ENCODE measurements around the gene CBX2. TPM values are rescaled to one million over a fixed set of nuclear protein-coding genes. Genes with fewer than 3 reads are reported as not detected.

Gene CBX2
- polyA plus RNA-seq, 1 of the 3 experiments (the other 2 are of a cell fraction) = 22.4 TPM

- TF ChIP-seq EZH2phosphoT487 (IDR thresholded peaks at IDR 0.05; ENCODE audit: borderline replicate concordance, low read depth) (no peak), IRF3 (IDR thresholded peaks at IDR 0.05; ENCODE audit: low read depth, low read length) (no peak), RFX5 (IDR thresholded peaks at IDR 0.05; ENCODE audit: low read length) (no peak)
- TF ChIP-seq, protein P1, sequence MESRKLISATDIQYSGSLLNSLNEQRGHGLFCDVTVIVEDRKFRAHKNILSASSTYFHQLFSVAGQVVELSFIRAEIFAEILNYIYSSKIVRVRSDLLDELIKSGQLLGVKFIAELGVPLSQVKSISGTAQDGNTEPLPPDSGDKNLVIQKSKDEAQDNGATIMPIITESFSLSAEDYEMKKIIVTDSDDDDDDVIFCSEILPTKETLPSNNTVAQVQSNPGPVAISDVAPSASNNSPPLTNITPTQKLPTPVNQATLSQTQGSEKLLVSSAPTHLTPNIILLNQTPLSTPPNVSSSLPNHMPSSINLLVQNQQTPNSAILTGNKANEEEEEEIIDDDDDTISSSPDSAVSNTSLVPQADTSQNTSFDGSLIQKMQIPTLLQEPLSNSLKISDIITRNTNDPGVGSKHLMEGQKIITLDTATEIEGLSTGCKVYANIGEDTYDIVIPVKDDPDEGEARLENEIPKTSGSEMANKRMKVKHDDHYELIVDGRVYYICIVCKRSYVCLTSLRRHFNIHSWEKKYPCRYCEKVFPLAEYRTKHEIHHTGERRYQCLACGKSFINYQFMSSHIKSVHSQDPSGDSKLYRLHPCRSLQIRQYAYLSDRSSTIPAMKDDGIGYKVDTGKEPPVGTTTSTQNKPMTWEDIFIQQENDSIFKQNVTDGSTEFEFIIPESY (IDR thresholded peaks at IDR 0.05; ENCODE audit: borderline replicate concordance, low read depth) = no peak
Measured at GRCh38 chr17:79826204-79826680, 48.3 kb downstream of the CBX2 start (continued).

DNA sequence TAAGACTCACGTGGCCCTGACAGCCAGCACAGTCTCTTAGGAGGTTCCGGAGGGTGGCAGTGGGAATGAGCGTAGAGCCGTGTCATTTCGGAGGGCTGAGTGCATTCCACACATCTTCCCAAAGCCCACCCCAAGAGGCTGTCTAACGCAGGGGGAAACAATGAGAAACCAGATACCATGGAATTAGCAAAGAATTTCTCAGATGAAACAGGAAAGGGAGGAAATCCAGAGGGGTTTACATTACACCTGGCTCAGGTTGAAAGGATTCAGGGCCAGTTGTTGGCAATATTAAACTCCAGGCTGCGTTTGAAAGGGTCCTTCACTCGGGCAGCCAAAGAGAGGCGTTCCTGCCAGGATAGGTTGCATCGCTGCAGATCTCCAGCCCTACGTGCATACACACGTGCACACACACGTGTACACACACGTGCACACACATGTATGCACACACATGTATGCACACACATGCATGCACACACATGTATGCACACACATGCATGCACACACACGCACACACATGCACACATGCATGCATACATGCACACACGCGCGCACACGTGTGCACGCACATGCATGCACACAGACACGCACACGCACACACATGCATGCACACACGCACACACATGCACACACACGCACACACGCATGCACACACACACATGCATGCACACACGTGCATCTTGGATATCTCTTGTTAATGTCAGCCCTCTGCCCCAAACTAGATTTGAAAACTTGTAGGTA is 49.1 kb downstream of the CBX2 start:
- no peaks in the 10 kb centered on the region for H3K9me2 ChIP-seq
- TF ChIP-seq GABPA (IDR thresholded peaks at IDR 0.05; ENCODE audit: low read depth) = no peak
- TF ChIP-seq, protein P2, sequence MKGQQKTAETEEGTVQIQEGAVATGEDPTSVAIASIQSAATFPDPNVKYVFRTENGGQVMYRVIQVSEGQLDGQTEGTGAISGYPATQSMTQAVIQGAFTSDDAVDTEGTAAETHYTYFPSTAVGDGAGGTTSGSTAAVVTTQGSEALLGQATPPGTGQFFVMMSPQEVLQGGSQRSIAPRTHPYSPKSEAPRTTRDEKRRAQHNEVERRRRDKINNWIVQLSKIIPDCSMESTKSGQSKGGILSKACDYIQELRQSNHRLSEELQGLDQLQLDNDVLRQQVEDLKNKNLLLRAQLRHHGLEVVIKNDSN (IDR thresholded peaks at IDR 0.05; ENCODE audit: borderline replicate concordance, low read depth) = no peak
- no peaks in the 10 kb centered on the region for H3K9me3 ChIP-seq
- H4K20me1 ChIP-seq (ENCODE audit: insufficient read depth) = no peaks in the 10 kb centered on the region
- H3K4me3 ChIP-seq (ENCODE audit: low read depth in 2 of 2, low read length in 1 of 2) = no peak overlapping the region
- CTCF ChIA-PET = interaction anchor here (1.0 to 7.1 kb wide), 7 partner anchors 7 to 80 kb away, joined by 3 to 65 read pairs (median 4); partner anchors contain the start of gene CBX4
- H3K79me2 ChIP-seq (ENCODE audit: insufficient read depth) = no peaks in the 10 kb centered on the region
- no peak overlapping the region for H3K4me2 ChIP-seq
- H3K36me3 ChIP-seq (replicated peaks in 1 of 2; ENCODE audit: control insufficient read depth in 1 of 2, insufficient read depth in 2 of 2, low read length in 1 of 2) = no peaks in the 10 kb centered on the region
- no peak overlapping the region for H3K9ac ChIP-seq
- H3F3A ChIP-seq (replicated peaks; ENCODE audit: insufficient read depth) = peaks cover 7% of the 10 kb centered on the region
- peaks cover 0 to 27% of the 10 kb centered on the region in 2 experiments; a peak in 2 of 4 replicates for H3K4me1 ChIP-seq (ENCODE audit: control insufficient read depth in 1 of 2, insufficient read depth in 2 of 2, low read depth in 1 of 2, low read length in 1 of 2)
- POLR2A ChIA-PET = no interaction called here
- no peaks in the 10 kb centered on the region for H3K27me3 ChIP-seq (ENCODE audit: insufficient read depth)
- DNase-seq = no peak
- H2AFZ ChIP-seq (ENCODE audit: low read depth) = no peak overlapping the region
- H3K27ac ChIP-seq (ENCODE audit: low read depth in 2 of 2, low read length in 1 of 2) = no peak overlapping the region
- 78% methylated on average over 26 of the region's 26 CpGs for WGBS (ENCODE audit: low lambda C conversion rate)

- H3K36me3 ChIP-seq (replicated peaks in 1 of 2; ENCODE audit: control insufficient read depth in 1 of 2, insufficient read depth in 2 of 2, low read length in 1 of 2) = peaks cover 5 to 12% of the 10 kb centered on the region in 2 experiments
- WGBS (ENCODE audit: low lambda C conversion rate) = 83% methylated on average over 2 of the region's 2 CpGs
- no peaks in the 10 kb centered on the region for H3K27me3 ChIP-seq (ENCODE audit: insufficient read depth)
- H3F3A ChIP-seq (replicated peaks; ENCODE audit: insufficient read depth) = peaks cover 7% of the 10 kb centered on the region
- no peak overlapping the region for H3K4me3 ChIP-seq (ENCODE audit: low read depth in 2 of 2, low read length in 1 of 2)
- no peak overlapping the region for H3K27ac ChIP-seq (ENCODE audit: low read depth in 2 of 2, low read length in 1 of 2)
- peaks cover 0 to 34% of the 10 kb centered on the region in 2 experiments; a peak in 2 of 4 replicates for H3K4me1 ChIP-seq (ENCODE audit: control insufficient read depth in 1 of 2, insufficient read depth in 2 of 2, low read depth in 1 of 2, low read length in 1 of 2)
- H3K9me3 ChIP-seq = no peaks in the 10 kb centered on the region
- H3K9ac ChIP-seq = no peak overlapping the region
- ChIA-PET CTCF (interaction anchor here (1.6 to 7.1 kb wide), 5 partner anchors 8 to 253 kb away, joined by 4 to 65 read pairs (median 10); partner anchors contain the start of gene CBX4), POLR2A (interaction anchor here (0.7 to 1.8 kb wide), 2 partner anchors 10 to 16 kb away, joined by 3 to 7 read pairs; no protein-coding TSS in a partner anchor)
- DNase-seq = no peak
- H3K9me2 ChIP-seq = no peaks in the 10 kb centered on the region
- TF ChIP-seq SIN3A (IDR thresholded peaks at IDR 0.05; ENCODE audit: borderline replicate concordance, low read depth, low read length) (no peak), POLR2AphosphoS5 (IDR thresholded peaks at IDR 0.05; ENCODE audit: low read depth, low read length) (no peak), YY1 (IDR thresholded peaks at IDR 0.05; ENCODE audit: low read depth) (no peak), TCF12 (IDR thresholded peaks at IDR 0.05) (no peak), MAX (IDR thresholded peaks at IDR 0.05; ENCODE audit: low read depth) (no peak), GATA2 (CRISPR knock-in tag; IDR thresholded peaks at IDR 0.05) (no peak), TAF1 (IDR thresholded peaks at IDR 0.05; ENCODE audit: borderline replicate concordance, low read depth, low read length) (no peak), EZH2phosphoT487 (IDR thresholded peaks at IDR 0.05; ENCODE audit: borderline replicate concordance, low read depth) (no peak), RCOR1 (IDR thresholded peaks at IDR 0.05; ENCODE audit: low read length) (no peak), RXRA (IDR thresholded peaks at IDR 0.05; ENCODE audit: borderline replicate concordance, low read depth) (no peak)
- TF ChIP-seq, protein P3, sequence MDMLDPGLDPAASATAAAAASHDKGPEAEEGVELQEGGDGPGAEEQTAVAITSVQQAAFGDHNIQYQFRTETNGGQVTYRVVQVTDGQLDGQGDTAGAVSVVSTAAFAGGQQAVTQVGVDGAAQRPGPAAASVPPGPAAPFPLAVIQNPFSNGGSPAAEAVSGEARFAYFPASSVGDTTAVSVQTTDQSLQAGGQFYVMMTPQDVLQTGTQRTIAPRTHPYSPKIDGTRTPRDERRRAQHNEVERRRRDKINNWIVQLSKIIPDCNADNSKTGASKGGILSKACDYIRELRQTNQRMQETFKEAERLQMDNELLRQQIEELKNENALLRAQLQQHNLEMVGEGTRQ (IDR thresholded peaks at IDR 0.05; ENCODE audit: borderline replicate concordance, low read depth, low read length) = no peak
- TF ChIP-seq, protein P4, sequence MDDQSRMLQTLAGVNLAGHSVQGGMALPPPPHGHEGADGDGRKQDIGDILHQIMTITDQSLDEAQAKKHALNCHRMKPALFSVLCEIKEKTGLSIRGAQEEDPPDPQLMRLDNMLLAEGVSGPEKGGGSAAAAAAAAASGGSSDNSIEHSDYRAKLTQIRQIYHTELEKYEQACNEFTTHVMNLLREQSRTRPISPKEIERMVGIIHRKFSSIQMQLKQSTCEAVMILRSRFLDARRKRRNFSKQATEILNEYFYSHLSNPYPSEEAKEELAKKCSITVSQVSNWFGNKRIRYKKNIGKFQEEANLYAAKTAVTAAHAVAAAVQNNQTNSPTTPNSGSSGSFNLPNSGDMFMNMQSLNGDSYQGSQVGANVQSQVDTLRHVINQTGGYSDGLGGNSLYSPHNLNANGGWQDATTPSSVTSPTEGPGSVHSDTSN (IDR thresholded peaks at IDR 0.05) = no peak
- H3K79me2 ChIP-seq (ENCODE audit: insufficient read depth) = no peaks in the 10 kb centered on the region
- H2AFZ ChIP-seq (ENCODE audit: low read depth) = no peak overlapping the region
- H4K20me1 ChIP-seq (ENCODE audit: insufficient read depth) = peaks cover 5% of the 10 kb centered on the region; the same call in 1 of the 2 replicates
- no peak overlapping the region for H3K4me2 ChIP-seq
Measured at GRCh38 chr17:79829004-79829403, 51.1 kb downstream of the CBX2 start.

All from SK-N-SH (cell line).